ENCODE data around the gene ADIPOR2.

Gene ADIPOR2

DNA sequence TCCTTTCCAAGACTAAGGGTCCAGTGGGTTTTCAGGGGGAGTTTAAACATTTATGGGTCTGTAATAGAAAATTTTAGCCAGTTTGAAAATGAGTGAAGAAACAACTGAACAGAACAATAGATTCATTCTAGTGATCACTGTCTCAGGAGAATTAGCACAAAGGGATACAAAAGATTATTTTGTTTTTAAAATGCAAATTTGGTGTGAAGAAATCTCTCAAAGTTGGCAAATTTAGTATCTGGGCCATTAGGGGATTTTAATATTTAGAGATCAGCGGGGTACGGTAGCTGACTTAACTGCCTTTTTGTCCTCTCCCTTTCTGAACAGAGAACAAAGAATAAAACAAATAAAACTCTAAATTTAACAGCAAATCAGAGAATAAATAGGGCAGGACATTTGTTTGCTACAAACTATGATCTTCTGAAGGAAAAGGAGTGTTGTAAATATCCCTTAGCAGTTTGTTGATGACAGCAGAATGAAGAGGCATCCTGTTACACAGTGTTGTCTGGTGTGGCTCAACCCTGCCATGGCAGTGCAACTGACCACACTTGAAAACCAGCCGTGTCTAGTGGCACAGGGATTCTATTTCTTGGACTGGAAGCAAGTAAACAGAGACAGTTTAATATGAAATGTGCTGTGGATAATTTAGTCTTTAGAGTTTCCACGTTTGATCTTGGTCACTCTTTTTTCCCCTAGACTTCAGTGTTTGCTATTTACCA, 83.2 kb downstream of the ADIPOR2 start:
- no peak overlapping the region for H3K4me3 ChIP-seq (ENCODE audit: low read length)
- TF ChIP-seq, protein P1, sequence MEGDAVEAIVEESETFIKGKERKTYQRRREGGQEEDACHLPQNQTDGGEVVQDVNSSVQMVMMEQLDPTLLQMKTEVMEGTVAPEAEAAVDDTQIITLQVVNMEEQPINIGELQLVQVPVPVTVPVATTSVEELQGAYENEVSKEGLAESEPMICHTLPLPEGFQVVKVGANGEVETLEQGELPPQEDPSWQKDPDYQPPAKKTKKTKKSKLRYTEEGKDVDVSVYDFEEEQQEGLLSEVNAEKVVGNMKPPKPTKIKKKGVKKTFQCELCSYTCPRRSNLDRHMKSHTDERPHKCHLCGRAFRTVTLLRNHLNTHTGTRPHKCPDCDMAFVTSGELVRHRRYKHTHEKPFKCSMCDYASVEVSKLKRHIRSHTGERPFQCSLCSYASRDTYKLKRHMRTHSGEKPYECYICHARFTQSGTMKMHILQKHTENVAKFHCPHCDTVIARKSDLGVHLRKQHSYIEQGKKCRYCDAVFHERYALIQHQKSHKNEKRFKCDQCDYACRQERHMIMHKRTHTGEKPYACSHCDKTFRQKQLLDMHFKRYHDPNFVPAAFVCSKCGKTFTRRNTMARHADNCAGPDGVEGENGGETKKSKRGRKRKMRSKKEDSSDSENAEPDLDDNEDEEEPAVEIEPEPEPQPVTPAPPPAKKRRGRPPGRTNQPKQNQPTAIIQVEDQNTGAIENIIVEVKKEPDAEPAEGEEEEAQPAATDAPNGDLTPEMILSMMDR (conservative IDR thresholded peaks at IDR 0.05; ENCODE audit: low read length), result no peak
- DNase-seq (ENCODE audit: low read depth), result peak; percentile 66

DNA sequence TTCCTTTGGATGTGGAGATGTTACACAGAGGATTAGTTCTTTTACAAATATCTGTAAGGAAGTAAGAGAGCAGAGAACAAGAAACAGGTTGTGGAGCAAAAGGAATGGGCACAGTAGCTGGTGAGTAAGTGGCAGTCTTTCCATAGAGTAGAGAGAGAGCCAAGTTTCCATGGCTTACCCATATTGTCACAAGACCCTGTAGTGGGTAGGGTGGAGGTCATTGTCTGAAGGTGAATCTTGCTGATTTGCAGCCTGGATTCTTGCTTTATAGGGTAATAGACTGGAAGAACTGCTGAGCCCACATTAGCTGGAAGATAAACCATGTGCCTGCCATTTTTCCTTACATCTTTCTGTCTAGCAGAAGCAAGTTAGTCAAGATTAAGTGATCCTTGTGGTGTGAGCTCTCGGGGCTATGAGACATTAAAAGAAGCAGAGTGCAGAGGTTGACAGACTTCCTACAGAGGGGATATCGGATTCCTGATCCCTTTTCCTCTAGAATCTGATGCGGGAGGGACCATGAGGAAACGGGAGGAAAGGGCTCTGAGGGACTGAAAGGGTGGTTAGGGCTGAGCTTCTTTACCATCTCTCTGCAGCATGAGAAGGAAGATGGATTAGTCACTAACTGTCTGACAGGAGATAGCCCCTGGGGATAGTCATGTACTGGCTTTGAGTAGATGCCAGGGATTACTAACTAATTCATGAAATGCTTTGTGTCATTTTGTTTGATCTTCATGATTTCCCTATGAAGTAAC, 85.5 kb downstream of the ADIPOR2 start:
- peak; percentile 74 for DNase-seq (ENCODE audit: low read depth)

DNA sequence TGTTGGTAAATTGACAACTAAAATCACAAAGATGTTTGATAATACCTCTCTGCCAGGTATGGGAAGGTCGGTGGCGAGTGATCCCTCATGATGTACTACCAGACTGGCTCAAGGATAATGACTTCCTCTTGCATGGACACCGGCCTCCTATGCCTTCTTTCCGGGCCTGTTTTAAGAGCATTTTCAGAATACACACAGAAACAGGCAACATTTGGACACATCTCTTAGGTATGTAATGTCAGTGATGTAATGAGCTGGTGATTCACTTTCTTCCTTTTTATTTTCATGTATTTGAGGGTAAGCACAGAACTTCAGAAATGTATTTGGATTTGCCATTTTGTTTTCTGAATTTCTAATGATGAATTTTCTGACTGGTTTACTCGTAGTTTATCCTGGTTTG, 86.9 kb downstream of the ADIPOR2 start:
- DNase-seq (ENCODE audit: low read depth), result peak; percentile 82
- H3K4me3 ChIP-seq (ENCODE audit: low read length), result no peak overlapping the region

More for the DNA sequence above, 85.5 kb downstream of the ADIPOR2 start:
- H3K4me3 ChIP-seq (ENCODE audit: low read length), result no peak overlapping the region
- TF ChIP-seq, protein P1 (conservative IDR thresholded peaks at IDR 0.05; ENCODE audit: low read length), result no peak

DNA sequence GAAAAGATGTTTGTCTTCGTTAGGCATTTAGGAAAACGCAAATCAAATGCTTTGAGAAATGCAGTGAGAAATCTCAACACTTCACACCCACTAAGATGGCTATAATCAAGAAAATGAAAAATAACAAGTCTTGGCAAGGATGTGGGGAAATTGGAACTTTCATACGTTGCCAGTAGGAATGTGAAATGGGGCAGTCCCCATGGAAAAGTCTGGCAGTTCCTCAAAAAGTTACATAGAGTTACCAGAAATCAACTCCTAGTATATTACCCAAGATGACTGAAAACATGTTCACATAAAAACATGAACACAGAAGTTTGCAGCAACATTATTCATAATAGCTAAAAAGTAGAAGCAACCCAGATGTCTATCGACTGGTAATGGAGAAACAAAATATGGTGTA, 88.0 kb downstream of the ADIPOR2 start:
- H3K4me3 ChIP-seq (ENCODE audit: low read length), result no peak overlapping the region
- peak; percentile 52 for DNase-seq (ENCODE audit: low read depth)
- TF ChIP-seq, protein P1 (conservative IDR thresholded peaks at IDR 0.05; ENCODE audit: low read length), result no peak

More for the DNA sequence above, 86.9 kb downstream of the ADIPOR2 start:
- TF ChIP-seq, protein P1 (conservative IDR thresholded peaks at IDR 0.05; ENCODE audit: low read length), result no peak

DNA sequence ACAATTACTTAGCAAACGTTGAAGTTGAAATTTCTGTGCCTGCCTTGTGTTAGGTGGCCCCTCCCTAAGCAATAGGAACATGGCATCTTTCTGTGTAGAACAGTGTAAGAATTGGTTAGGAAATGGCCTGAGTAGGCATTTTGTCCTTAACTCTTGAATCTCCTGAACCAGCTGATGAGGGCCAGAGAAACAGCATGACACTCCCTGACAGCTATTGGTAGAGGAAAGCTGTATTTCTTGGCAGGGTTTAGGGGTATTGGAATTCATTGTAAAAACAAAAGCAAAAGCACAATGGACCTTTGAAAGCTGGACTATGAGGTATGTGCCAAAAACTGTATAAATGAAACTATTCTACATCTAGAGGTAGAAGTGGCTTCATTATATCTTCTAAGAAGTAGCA, 88.9 kb downstream of the ADIPOR2 start:
- no peak overlapping the region for H3K4me3 ChIP-seq (ENCODE audit: low read length)
- TF ChIP-seq, protein P1 (conservative IDR thresholded peaks at IDR 0.05; ENCODE audit: low read length), result no peak
- peak; percentile 57 for DNase-seq (ENCODE audit: low read depth)

DNA sequence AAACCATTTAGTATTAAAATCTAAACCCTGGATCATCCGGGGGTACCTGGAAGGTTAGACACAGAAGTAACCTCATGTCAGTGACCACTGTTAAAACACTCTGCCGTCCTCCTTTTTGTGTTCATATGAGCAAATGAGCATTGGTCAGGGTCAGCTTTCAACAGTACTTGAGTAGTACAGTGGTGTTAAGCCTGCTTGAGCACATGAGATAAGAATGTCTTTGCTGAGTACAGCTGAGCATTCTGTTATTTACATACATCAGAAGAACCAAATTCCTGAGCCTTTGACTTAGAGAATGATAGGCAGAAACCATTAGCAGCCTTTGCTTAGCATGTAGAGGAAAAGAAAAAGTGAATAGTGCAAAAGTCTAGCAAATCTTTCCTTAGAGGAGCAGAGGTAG, 90.9 kb downstream of the ADIPOR2 start:
- TF ChIP-seq, protein P1 (conservative IDR thresholded peaks at IDR 0.05; ENCODE audit: low read length), result no peak
- H3K4me3 ChIP-seq (ENCODE audit: low read length), result no peak overlapping the region
- no peak for DNase-seq (ENCODE audit: low read depth)

DNA sequence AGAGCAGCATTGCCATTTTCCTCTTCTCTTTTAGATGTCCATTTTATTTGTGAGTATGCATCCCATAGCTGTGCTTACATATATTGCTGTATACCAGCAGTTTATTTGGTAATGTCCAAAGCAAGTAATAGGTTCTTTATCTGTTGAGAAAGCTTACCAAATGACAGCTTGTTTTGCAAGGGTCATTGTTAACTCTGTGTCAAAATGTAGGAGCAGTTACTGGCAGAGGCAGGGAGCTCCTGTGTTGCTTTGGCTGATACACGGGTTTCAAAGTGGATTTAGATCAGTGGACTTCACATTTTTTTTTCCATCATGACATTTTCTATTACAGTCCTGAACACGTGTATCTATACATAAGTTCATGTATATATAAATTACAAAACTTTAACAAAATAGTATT, 91.3 kb downstream of the ADIPOR2 start:
- TF ChIP-seq, protein P1 (conservative IDR thresholded peaks at IDR 0.05; ENCODE audit: low read length), result no peak
- no peak for DNase-seq (ENCODE audit: low read depth)
- H3K4me3 ChIP-seq (ENCODE audit: low read length), result no peak overlapping the region
